ENCODE results near the gene KCNIP1.

KCNIP1 gene

GRCh38 chr5:170755679-170756456 lies 252.0 kb downstream of the KCNIP1 start:
- no peak for TF ChIP-seq CTCF (IDR thresholded peaks at IDR 0.05; ENCODE audit: low read depth, low read length)
- no peak for DNase-seq (ENCODE audit: extremely low read depth, low read depth)

- no peak for TF ChIP-seq CTCF (IDR thresholded peaks at IDR 0.05; ENCODE audit: low read depth, low read length)
These were observed 252.9 kb downstream of the KCNIP1 start for GRCh38 chr5:170756691-170757090.

GRCh38 chr5:170757182-170757601 lies 253.4 kb downstream of the KCNIP1 start:
- DNase-seq (ENCODE audit: extremely low read depth, low read depth), result no peak
- TF ChIP-seq CTCF (IDR thresholded peaks at IDR 0.05; ENCODE audit: low read depth, low read length), result no peak

More at GRCh38 chr5:170756691-170757090, 252.9 kb downstream of the KCNIP1 start:
- no peak for DNase-seq (ENCODE audit: extremely low read depth, low read depth)

- DNase-seq (ENCODE audit: extremely low read depth, low read depth), result no peak
- TF ChIP-seq CTCF (IDR thresholded peaks at IDR 0.05; ENCODE audit: low read depth, low read length), result no peak
These were observed 253.8 kb downstream of the KCNIP1 start for GRCh38 chr5:170757669-170758068.

- no peak for TF ChIP-seq CTCF (IDR thresholded peaks at IDR 0.05; ENCODE audit: low read depth, low read length)
- DNase-seq (ENCODE audit: extremely low read depth, low read depth), result no peak
These were observed 254.7 kb downstream of the KCNIP1 start for GRCh38 chr5:170758481-170758880.

GRCh38 chr5:170760113-170760512 lies 256.3 kb downstream of the KCNIP1 start:
- TF ChIP-seq CTCF (IDR thresholded peaks at IDR 0.05; ENCODE audit: low read depth, low read length), result no peak
- DNase-seq (ENCODE audit: extremely low read depth, low read depth), result no peak

GRCh38 chr5:170761048-170761707 lies 257.4 kb downstream of the KCNIP1 start:
- no peak for TF ChIP-seq CTCF (IDR thresholded peaks at IDR 0.05; ENCODE audit: low read depth, low read length)

More at GRCh38 chr5:170761048-170761707, 257.4 kb downstream of the KCNIP1 start:
- DNase-seq (ENCODE audit: extremely low read depth, low read depth), result no peak

All from AG09319 (cell line).